Muscle layer of colon (tissue), 2 donors: ENCODE measurements around the gene TMEM129.

Experiments used
- H3K27ac ChIP-seq: one replicate; pipeline ENCODE4 v1.7.0; 2013; ENCODE audit warnings: low read depth, mild to moderate bottlenecking, low read length, moderate library complexity
- H3K27me3 ChIP-seq, 2 donors: one replicate each; pipeline ENCODE4 v1.7.0; 2013; ENCODE audit warnings: low read length in 2 of 2, mild to moderate bottlenecking in 2 of 2; ENCODE audit not compliant: insufficient read depth in 2 of 2, control insufficient read depth in 1 of 2
- H3K36me3 ChIP-seq: one replicate; pipeline ENCODE4 v1.7.0; 2013; ENCODE audit warnings: mild to moderate bottlenecking, low read length; ENCODE audit not compliant: insufficient read depth
- H3K4me1 ChIP-seq: one replicate; pipeline ENCODE4 v1.7.0; 2013; ENCODE audit warnings: mild to moderate bottlenecking, low read length; ENCODE audit not compliant: insufficient read depth
- H3K4me3 ChIP-seq, 2 donors: one replicate each; pipeline ENCODE4 v1.7.0; 2013; ENCODE audit warnings: low read length in 2 of 2, low read depth in 1 of 2, mild to moderate bottlenecking in 1 of 2, moderate library complexity in 1 of 2
- H3K9ac ChIP-seq: one replicate; pipeline ENCODE4 v1.7.0; 2013; ENCODE audit warnings: low read length
- H3K9me3 ChIP-seq: one replicate; pipeline ENCODE4 v1.7.0; 2013; ENCODE audit warnings: mild to moderate bottlenecking, low read length
- donor health status: abdominal sarcoma.
- donor health status: Adenocarcinoma of cecum.

Gene TMEM129

DNA sequence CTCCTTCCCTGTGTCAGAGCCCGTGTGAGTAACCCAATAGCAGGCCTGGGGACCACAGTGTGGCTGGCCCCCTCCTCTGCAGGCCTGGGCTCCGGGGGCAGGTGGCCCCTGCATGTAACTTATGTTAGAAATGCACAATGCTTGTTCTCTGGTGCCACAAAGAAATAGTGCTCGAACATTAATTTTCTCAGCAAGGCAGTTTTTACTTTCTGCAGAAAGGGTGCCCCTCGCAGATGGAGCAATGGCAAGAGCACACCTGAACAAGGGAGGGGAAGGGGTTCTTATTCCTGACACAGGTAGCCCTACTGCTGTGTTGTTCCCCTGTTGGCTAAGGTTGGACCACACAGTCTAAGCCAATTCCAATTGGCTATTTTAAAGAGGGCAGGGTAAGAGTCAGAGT, 17.3 kb upstream of the TMEM129 start:
- no peak overlapping the region for H3K9ac ChIP-seq
- peaks cover 6% of the 10 kb centered on the region for H3K36me3 ChIP-seq
- H3K27me3 ChIP-seq = no peaks in the 10 kb centered on the region
- H3K9me3 ChIP-seq = peaks cover 5% of the 10 kb centered on the region
- no peak overlapping the region for H3K4me3 ChIP-seq
- H3K27ac ChIP-seq = no peak overlapping the region
- no peaks in the 10 kb centered on the region for H3K4me1 ChIP-seq

DNA sequence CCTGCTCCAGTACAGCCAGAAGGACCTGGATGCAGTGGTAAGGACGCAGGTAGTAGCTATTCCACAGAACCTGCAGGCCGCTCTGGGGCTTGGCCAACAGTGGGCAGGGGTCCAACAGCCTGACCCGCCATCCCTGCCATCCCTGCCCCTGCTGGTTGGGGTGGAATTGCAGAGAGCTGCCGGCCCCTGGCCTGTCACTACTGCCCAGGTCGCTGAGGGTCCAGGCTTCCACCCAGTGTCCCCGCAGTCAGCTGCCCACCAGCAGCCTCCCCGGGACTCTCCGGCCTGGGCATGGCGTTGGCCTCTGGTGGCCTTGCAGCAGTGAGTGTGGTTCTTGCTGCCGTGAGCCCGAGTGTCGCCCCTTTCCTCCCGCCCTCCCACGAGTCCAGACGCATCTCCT, 16.5 kb upstream of the TMEM129 start:
- peaks cover 5% of the 10 kb centered on the region for H3K9me3 ChIP-seq
- no peak overlapping the region for H3K9ac ChIP-seq
- H3K4me3 ChIP-seq = no peak overlapping the region
- peaks cover 6% of the 10 kb centered on the region for H3K36me3 ChIP-seq
- no peaks in the 10 kb centered on the region for H3K27me3 ChIP-seq
- H3K27ac ChIP-seq = no peak overlapping the region
- no peaks in the 10 kb centered on the region for H3K4me1 ChIP-seq

GRCh38 chr4:1736812-1737211, 15.7 kb upstream of the TMEM129 start:
- peaks cover 6% of the 10 kb centered on the region for H3K36me3 ChIP-seq

DNA sequence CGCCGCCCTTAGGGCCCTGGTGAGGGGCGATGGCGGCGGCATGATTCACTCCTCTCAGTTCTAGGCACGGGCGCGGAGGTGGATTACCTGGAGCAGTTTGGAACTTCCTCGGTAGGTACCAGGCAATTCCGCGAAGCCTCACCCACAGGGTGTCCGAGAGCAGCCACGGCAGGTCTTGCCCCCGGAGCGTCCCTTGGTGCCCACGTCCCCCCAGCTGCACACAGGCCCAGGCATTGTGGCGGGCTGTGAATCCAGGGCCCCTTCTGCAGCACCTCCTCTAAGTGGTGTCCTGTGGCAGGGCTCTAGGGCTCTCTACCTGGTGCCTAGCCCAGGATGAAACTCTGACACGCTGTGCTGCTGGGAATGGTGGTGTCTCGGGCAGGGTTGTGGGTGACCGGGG, 14.1 kb upstream of the TMEM129 start:
- Histone ChIP-seq H3K9me3 (peaks cover 5% of the 10 kb centered on the region), H3K27me3 (no peaks in the 10 kb centered on the region), H3K27ac (no peak overlapping the region), H3K4me1 (no peaks in the 10 kb centered on the region), H3K9ac (no peak overlapping the region), H3K36me3 (peaks cover 6% of the 10 kb centered on the region), H3K4me3 (no peak overlapping the region)

More at GRCh38 chr4:1736812-1737211, 15.7 kb upstream of the TMEM129 start:
- H3K9ac ChIP-seq = no peak overlapping the region
- no peak overlapping the region for H3K4me3 ChIP-seq
- H3K27me3 ChIP-seq = no peaks in the 10 kb centered on the region
- H3K4me1 ChIP-seq = no peaks in the 10 kb centered on the region
- H3K9me3 ChIP-seq = peaks cover 5% of the 10 kb centered on the region
- H3K27ac ChIP-seq = no peak overlapping the region

GRCh38 chr4:1732911-1733310, 11.8 kb upstream of the TMEM129 start:
- H3K4me1 ChIP-seq = no peaks in the 10 kb centered on the region
- H3K4me3 ChIP-seq = no peak overlapping the region
- no peaks in the 10 kb centered on the region for H3K9me3 ChIP-seq
- no peak overlapping the region for H3K9ac ChIP-seq
- H3K27ac ChIP-seq = no peak overlapping the region
- H3K36me3 ChIP-seq = peaks cover 2% of the 10 kb centered on the region
- H3K27me3 ChIP-seq = no peaks in the 10 kb centered on the region

DNA sequence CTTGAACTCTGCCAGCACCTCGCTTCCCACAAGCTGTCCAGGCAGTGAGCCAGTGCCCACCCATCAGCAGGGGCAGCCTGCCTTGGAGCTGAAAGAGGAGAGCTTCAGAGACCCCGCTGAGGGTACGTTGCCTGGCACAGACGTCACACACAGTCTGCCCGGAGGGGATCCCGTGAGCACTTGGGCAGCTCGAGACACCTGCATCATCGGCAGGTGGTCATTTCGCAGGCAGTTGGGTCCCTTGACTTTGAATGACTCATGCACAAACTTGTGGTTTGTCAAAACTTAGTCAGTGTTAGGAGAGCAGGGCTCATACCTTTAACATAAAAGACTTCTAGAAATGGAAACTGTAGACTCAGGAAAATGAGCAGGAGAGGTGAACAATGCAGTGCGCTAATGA, 10.1 kb upstream of the TMEM129 start:
- Histone ChIP-seq H3K27ac (no peak overlapping the region), H3K9ac (no peak overlapping the region), H3K27me3 (no peaks in the 10 kb centered on the region), H3K4me3 (no peak overlapping the region), H3K4me1 (no peaks in the 10 kb centered on the region), H3K9me3 (no peaks in the 10 kb centered on the region), H3K36me3 (no peaks in the 10 kb centered on the region)

DNA sequence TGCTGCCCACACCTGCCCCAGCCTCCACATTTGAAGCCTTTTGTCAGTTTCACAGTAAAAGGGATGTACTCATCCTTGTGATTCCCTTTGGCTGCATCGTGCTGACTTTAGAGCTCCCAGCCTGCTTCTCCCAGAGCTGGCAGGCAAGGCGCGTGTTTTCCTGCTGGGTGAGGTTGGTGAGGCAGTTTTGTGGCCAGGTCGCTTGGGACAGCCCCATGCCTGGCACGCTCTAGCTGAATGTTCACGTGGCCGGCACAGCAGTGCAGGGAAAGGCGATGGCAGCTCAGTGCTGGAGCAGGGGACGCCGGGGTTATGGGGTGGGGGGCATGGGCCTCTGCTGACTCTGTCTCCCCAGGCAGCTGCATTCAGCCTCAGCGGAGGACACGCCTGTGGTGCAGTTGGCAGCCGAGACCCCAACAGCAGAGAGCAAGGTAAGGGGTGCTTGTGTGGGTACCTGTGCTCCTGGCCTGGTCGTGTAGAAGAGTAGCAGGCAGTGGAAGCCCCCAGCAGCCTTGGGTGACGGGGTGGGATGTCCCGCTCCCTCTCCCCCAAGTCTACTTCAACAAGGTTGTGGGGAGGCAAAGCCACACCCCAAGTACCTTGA, 9.5 kb upstream of the TMEM129 start:
- H3K27ac ChIP-seq = no peak overlapping the region
- H3K9ac ChIP-seq = no peak overlapping the region
- no peaks in the 10 kb centered on the region for H3K9me3 ChIP-seq
- no peak overlapping the region for H3K4me3 ChIP-seq
- H3K36me3 ChIP-seq = no peaks in the 10 kb centered on the region
- H3K4me1 ChIP-seq = no peaks in the 10 kb centered on the region
- no peaks in the 10 kb centered on the region for H3K27me3 ChIP-seq

DNA sequence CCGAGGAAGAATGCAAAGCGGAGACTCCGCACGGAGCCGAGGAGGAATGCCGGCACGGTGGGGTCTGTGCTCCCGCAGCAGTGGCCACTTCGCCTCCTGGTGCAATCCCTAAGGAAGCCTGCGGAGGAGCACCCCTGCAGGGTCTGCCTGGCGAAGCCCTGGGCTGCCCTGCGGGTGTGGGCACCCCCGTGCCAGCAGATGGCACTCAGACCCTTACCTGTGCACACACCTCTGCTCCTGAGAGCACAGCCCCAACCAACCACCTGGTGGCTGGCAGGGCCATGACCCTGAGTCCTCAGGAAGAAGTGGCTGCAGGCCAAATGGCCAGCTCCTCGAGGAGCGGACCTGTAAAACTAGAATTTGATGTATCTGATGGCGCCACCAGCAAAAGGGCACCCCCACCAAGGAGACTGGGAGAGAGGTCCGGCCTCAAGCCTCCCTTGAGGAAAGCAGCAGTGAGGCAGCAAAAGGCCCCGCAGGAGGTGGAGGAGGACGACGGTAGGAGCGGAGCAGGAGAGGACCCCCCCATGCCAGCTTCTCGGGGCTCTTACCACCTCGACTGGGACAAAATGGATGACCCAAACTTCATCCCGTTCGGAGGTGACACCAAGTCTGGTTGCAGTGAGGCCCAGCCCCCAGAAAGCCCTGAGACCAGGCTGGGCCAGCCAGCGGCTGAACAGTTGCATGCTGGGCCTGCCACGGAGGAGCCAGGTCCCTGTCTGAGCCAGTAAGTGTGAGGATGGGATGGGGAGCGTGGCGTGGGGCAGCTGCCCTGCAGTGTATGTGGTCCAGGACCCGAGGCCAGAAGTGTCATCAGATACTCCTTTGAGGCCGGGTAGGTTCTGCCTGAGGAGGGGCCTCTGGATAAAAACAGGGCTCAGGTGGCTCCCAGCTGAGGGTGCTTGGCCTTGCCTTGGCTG, 7.2 kb upstream of the TMEM129 start:
- no peak overlapping the region for H3K4me3 ChIP-seq

GRCh38 chr4:1727117-1728031, 6.3 kb upstream of the TMEM129 start:
- Histone ChIP-seq H3K4me3 (no peak overlapping the region), H3K36me3 (no peaks in the 10 kb centered on the region), H3K9me3 (no peaks in the 10 kb centered on the region), H3K27ac (no peak overlapping the region), H3K4me1 (peaks cover 3% of the 10 kb centered on the region), H3K27me3 (no peaks in the 10 kb centered on the region), H3K9ac (no peak overlapping the region)

More for the DNA sequence above, 7.2 kb upstream of the TMEM129 start:
- no peak overlapping the region for H3K27ac ChIP-seq
- H3K27me3 ChIP-seq = no peaks in the 10 kb centered on the region
- no peaks in the 10 kb centered on the region for H3K4me1 ChIP-seq
- H3K9ac ChIP-seq = no peak overlapping the region
- H3K36me3 ChIP-seq = no peaks in the 10 kb centered on the region
- H3K9me3 ChIP-seq = no peaks in the 10 kb centered on the region

DNA sequence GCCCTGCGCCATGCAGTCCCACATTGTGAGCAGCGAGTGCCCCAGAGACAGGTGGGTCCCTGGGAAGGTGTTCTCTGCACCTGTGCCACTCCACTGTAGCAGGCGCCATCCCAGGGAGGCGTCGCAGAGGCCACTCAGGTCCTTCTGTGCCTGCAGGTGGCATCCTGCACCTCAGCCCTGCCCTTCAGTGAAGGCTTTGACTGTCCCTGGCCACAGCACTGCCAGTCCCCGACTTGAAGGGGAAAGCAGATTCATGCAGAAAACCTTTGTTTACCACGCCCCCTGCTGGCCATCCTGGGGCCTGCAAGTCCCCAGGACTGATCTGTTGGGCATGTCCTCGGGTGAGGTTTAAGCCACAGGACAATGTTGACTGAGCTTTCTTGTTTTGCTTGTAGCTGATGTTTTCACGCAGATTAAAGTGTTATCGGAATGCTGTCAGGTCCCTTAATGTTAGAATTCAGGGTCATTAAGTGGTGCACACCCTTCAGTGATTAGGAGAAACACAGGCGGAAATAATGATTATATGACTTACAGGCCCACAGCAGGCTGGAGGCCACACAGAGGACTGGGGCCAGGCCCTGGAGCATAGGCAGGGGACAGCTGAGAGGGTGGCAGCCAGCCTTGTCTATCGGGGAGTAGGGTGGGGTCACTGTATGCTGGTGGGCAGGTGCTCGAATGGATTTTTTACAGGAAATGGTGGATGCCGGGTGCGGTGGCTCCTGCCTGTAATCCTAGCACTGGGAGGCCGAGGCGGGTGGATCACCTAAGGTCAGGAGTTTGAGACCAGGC, 5.2 kb upstream of the TMEM129 start:
- H3K4me3 ChIP-seq = no peak overlapping the region
- no peaks in the 10 kb centered on the region for H3K36me3 ChIP-seq
- H3K9ac ChIP-seq = no peak overlapping the region
- no peak overlapping the region for H3K27ac ChIP-seq
- peaks cover 3% of the 10 kb centered on the region for H3K4me1 ChIP-seq
- no peaks in the 10 kb centered on the region for H3K9me3 ChIP-seq
- H3K27me3 ChIP-seq = no peaks in the 10 kb centered on the region
